HuH-7 (cell line): Measurements from ENCODE around the gene ZC3HAV1.
A peak's percentile ranks its signal among the peaks of the same experiment; 100 is the strongest.
"Not testable (repeated sequence)": the region's sequence is repeated elsewhere in the genome, so short reads cannot be mapped to it uniquely, and the experiment has no call there.

Experiments used
- DNase-seq: peaks from one replicate; pipeline ENCODE4 v3.0.0; 2011; ENCODE audit warnings: low spot score

The ZC3HAV1 gene

GRCh38 chr7:139051655-139052054, 57.9 kb downstream of the ZC3HAV1 start:
- DNase-seq: no peak

GRCh38 chr7:139049936-139050335, 59.6 kb downstream of the ZC3HAV1 start:
- DNase-seq: no peak

GRCh38 chr7:139049111-139049510, 60.4 kb downstream of the ZC3HAV1 start:
- DNase-seq: no peak

- no peak for DNase-seq
Measured at GRCh38 chr7:139047970-139048369, 61.5 kb downstream of the ZC3HAV1 start.

GRCh38 chr7:139046143-139046542, 63.4 kb downstream of the ZC3HAV1 start:
- DNase-seq: no peak

GRCh38 chr7:139044813-139045794, 64.4 kb downstream of the ZC3HAV1 start:
- DNase-seq: no peak

- no peak for DNase-seq
Measured at GRCh38 chr7:139043823-139044812, 65.4 kb downstream of the ZC3HAV1 start.

- DNase-seq: no peak
Measured at GRCh38 chr7:139041378-139042085, 68.0 kb downstream of the ZC3HAV1 start.

GRCh38 chr7:139038691-139039090, 70.8 kb downstream of the ZC3HAV1 start:
- DNase-seq: no peak

- DNase-seq: no peak
Measured at GRCh38 chr7:139036901-139037300, 72.6 kb downstream of the ZC3HAV1 start.

- peak; percentile 91 for DNase-seq
Measured at GRCh38 chr7:139035586-139036353, 73.8 kb downstream of the ZC3HAV1 start, which contains the start of gene ZC3HAV1L. Gene ZC3HAV1L, minus strand, starts transcription at chr7:139036042. Its CDS starts 25 bp downstream, at chr7:139036017.

- peak; percentile 56 for DNase-seq
Measured at GRCh38 chr7:139034855-139035585, 74.5 kb downstream of the ZC3HAV1 start.

- DNase-seq: no peak
Measured at GRCh38 chr7:139034336-139034735, 75.2 kb downstream of the ZC3HAV1 start.

GRCh38 chr7:139033346-139034114, 76.0 kb downstream of the ZC3HAV1 start:
- DNase-seq: no peak

GRCh38 chr7:139032473-139032872, 77.0 kb downstream of the ZC3HAV1 start:
- no peak for DNase-seq

GRCh38 chr7:139029353-139029752, 80.2 kb downstream of the ZC3HAV1 start:
- no peak for DNase-seq

- no peak for DNase-seq
Measured at GRCh38 chr7:139026551-139026950, 83.0 kb downstream of the ZC3HAV1 start.

- DNase-seq: not testable (repeated sequence)
Measured at GRCh38 chr7:139025861-139026260, 83.7 kb downstream of the ZC3HAV1 start.

GRCh38 chr7:139023076-139023475, 86.4 kb downstream of the ZC3HAV1 start:
- no peak for DNase-seq
